Measurements from ENCODE around the gene MIGA1. TPM values are rescaled to one million over a fixed set of nuclear protein-coding genes. Genes with fewer than 3 reads are reported as not detected.

MIGA1 gene
- total RNA-seq, 1 donor from 2014 or later: 14.5 TPM

GRCh38 chr1:77841574-77841973 is 62.1 kb downstream of the MIGA1 start:
- no peak for DNase-seq (ENCODE audit: extremely low spot score, unreplicated experiment)
- no peak for TF ChIP-seq CTCF (conservative IDR thresholded peaks at IDR 0.05)
- Mint-ChIP-seq H3K4me3 (no peak overlapping the region), H3K4me1 (ENCODE audit: unreplicated experiment) (no peaks in the 10 kb centered on the region), H3K27ac (no peak overlapping the region), H3K36me3 (peaks cover 3% of the 10 kb centered on the region), H3K27me3 (no peaks in the 10 kb centered on the region), H3K9me3 (no peaks in the 10 kb centered on the region)

GRCh38 chr1:77845951-77846350 is 66.5 kb downstream of the MIGA1 start:
- no peak overlapping the region for H3K4me3 Mint-ChIP-seq
- no peak overlapping the region for H3K27ac Mint-ChIP-seq
- H3K9me3 Mint-ChIP-seq: no peaks in the 10 kb centered on the region
- no peaks in the 10 kb centered on the region for H3K27me3 Mint-ChIP-seq
- TF ChIP-seq CTCF (conservative IDR thresholded peaks at IDR 0.05): no peak
- H3K36me3 Mint-ChIP-seq: peaks cover 9% of the 10 kb centered on the region
- H3K4me1 Mint-ChIP-seq (ENCODE audit: unreplicated experiment): no peaks in the 10 kb centered on the region
- no peak for DNase-seq (ENCODE audit: extremely low spot score, unreplicated experiment)

DNA sequence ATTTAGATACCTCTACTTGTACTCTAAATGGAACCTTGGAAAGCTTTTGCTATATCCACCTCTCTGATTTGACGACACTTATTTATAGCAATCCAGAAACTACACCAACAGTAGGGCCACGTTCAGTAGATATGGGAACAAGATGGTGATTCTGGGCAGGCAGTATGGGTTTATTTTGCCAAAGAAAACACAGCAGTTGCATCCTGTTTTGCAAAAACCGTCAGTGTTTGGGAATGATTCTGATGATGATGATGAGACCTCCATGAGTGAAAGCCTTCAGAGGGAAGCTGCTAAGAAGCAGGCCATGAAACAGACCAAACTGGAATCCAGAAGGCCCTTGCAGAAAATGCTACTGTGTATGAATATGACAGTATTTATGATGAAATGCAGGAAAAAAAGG is 67.5 kb downstream of the MIGA1 start:
- DNase-seq (ENCODE audit: extremely low spot score, unreplicated experiment): no peak
- no peak overlapping the region for H3K4me3 Mint-ChIP-seq
- no peak for TF ChIP-seq CTCF (conservative IDR thresholded peaks at IDR 0.05)
- no peak overlapping the region for H3K27ac Mint-ChIP-seq
- H3K27me3 Mint-ChIP-seq: no peaks in the 10 kb centered on the region
- H3K4me1 Mint-ChIP-seq (ENCODE audit: unreplicated experiment): no peaks in the 10 kb centered on the region
- H3K36me3 Mint-ChIP-seq: peaks cover 9% of the 10 kb centered on the region
- no peaks in the 10 kb centered on the region for H3K9me3 Mint-ChIP-seq

GRCh38 chr1:77847621-77848080 is 68.2 kb downstream of the MIGA1 start:
- no peak overlapping the region for H3K27ac Mint-ChIP-seq
- H3K4me3 Mint-ChIP-seq: no peak overlapping the region
- peaks cover 9% of the 10 kb centered on the region for H3K36me3 Mint-ChIP-seq
- no peaks in the 10 kb centered on the region for H3K27me3 Mint-ChIP-seq
- no peak for TF ChIP-seq CTCF (conservative IDR thresholded peaks at IDR 0.05)
- no peak for DNase-seq (ENCODE audit: extremely low spot score, unreplicated experiment)
- no peaks in the 10 kb centered on the region for H3K4me1 Mint-ChIP-seq (ENCODE audit: unreplicated experiment)
- H3K9me3 Mint-ChIP-seq: no peaks in the 10 kb centered on the region

GRCh38 chr1:77850082-77850481 is 70.6 kb downstream of the MIGA1 start:
- Mint-ChIP-seq H3K4me3 (no peak overlapping the region), H3K36me3 (peaks cover 23% of the 10 kb centered on the region), H3K9me3 (peaks cover 7% of the 10 kb centered on the region), H3K27me3 (no peaks in the 10 kb centered on the region), H3K4me1 (ENCODE audit: unreplicated experiment) (no peaks in the 10 kb centered on the region), H3K27ac (no peak overlapping the region)
- no peak for DNase-seq (ENCODE audit: extremely low spot score, unreplicated experiment)
- no peak for TF ChIP-seq CTCF (conservative IDR thresholded peaks at IDR 0.05)

DNA sequence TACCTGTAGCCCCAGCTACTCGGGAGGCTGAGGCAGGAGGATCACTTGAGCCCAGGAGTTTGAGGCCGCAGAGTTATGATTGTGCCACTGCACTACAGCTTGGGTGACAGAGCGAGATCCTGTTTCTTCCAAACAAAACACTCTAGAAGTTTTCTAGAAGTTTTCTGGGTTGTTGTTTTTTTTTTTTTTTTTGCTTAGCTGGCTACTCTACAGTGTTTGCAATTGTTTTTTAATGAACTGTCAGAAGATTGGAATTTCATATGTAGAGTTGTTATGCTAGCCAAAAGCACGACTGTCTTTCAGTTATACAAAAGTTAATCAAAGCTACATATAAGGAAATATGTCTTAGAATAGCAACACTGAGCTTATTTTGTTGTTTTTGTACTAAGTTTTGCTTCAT is 78.1 kb downstream of the MIGA1 start:
- H3K4me1 Mint-ChIP-seq (ENCODE audit: unreplicated experiment): no peaks in the 10 kb centered on the region
- no peaks in the 10 kb centered on the region for H3K27me3 Mint-ChIP-seq
- no peak for TF ChIP-seq CTCF (conservative IDR thresholded peaks at IDR 0.05)
- peaks cover 35% of the 10 kb centered on the region for H3K36me3 Mint-ChIP-seq
- H3K9me3 Mint-ChIP-seq: peaks cover 19% of the 10 kb centered on the region
- DNase-seq (ENCODE audit: extremely low spot score, unreplicated experiment): no peak
- H3K27ac Mint-ChIP-seq: no peak overlapping the region
- H3K4me3 Mint-ChIP-seq: no peak overlapping the region

Data from type B pancreatic cell (in vitro differentiated cells).